Mammary epithelial cell (primary cell): ENCODE data around the gene PPIE.

Experiments
- CTCF ChIP-seq, 2 donors: IDR thresholded peaks in 1 of 2; conservative IDR thresholded peaks in 1 of 2; 2 replicates each; pipeline ENCODE4 v1.5.1; 2011 to 2012; ENCODE audit warnings: inconsistent platforms in 2 of 2, low read length in 2 of 2, mild to moderate bottlenecking in 2 of 2, control low read depth in 1 of 2, low read depth in 1 of 2; ENCODE audit not compliant: insufficient read depth in 1 of 2; ENCODE audit errors: extremely low read depth in 1 of 2
- EZH2 ChIP-seq: IDR thresholded peaks from 2 replicates; pipeline ENCODE4 v1.6.1; 2012; ENCODE audit warnings: low read length, inconsistent platforms, borderline replicate concordance

GRCh38 chr1:39745016-39745670, 6.5 kb downstream of the PPIE start:
- TF ChIP-seq CTCF (conservative IDR thresholded peaks at IDR 0.05 in 1 of 2, IDR thresholded peaks at IDR 0.05 in 1 of 2; ENCODE audit: extremely low read depth in 1 of 2, insufficient read depth in 1 of 2, low read depth in 1 of 2, low read length in 2 of 2), result no peak
- no peak for TF ChIP-seq EZH2
